Pancreas (tissue), 10 donors: Measurements from ENCODE around the gene RACGAP1. TPM values are rescaled to one million over a fixed set of nuclear protein-coding genes. Genes with fewer than 3 reads are reported as not detected.

ENCODE experiments used
- ATAC-seq, 4 donors: fragments of 200-7000 bp; cut with Tn5 transposase; one replicate each; pipeline versions ENCODE4 v1.8.0 to v1.9.1; 2020; ENCODE audit warnings: mild to moderate bottlenecking in 4 of 4, moderate library complexity in 4 of 4
- DNase-seq, 6 donors: peaks; one replicate each; pipeline ENCODE4 v3.0.0-alpha.2; 2020
- FAIRE-seq: peaks from 2 replicates; lab custom pipeline; 2012; peaks lifted over from hg19 to GRCh38; lab: Jason Lieb, UNC
- H3K27ac ChIP-seq, 4 donors: fragments of 200-600 bp; sonication (generic); 1 replicate in 3 of 4; 2 replicates in 1 of 4; pipeline versions ENCODE4 v1.5.0 to v1.8.0; 2020
- H3K27me3 ChIP-seq, 4 donors: fragments of 200-600 bp; one replicate each; pipeline ENCODE4 v1.8.0; 2021
- H3K36me3 ChIP-seq, 3 donors: fragments of 200-600 bp; sonication (generic) in 1 of 3; one replicate each; pipeline versions ENCODE4 v1.5.0 to v1.8.0; 2020 to 2021
- H3K4me1 ChIP-seq, 3 donors: fragments of 200-600 bp; one replicate each; pipeline ENCODE4 v1.8.0; 2021
- H3K4me3 ChIP-seq, 4 donors: fragments of 200-600 bp; sonication (generic) in 2 of 4; one replicate each; pipeline versions ENCODE4 v1.5.0 to v1.8.0; 2020 to 2021
- H3K9me3 ChIP-seq, 4 donors: fragments of 200-600 bp; one replicate each; pipeline ENCODE4 v1.8.0; 2021
- CTCF ChIP-seq, 4 donors: fragments of 200-600 bp; sonication (generic) in 3 of 4; IDR thresholded peaks; one replicate each; pipeline versions ENCODE4 v1.5.0 to v1.8.0; 2021; ENCODE audit warnings: antibody characterized with exemption in 4 of 4
- WGBS, 2 donors: extraction: QIAGEN DNeasy Blood & Tissue Kit; methylation state at CpG; one replicate each; pipeline ENCODE4 v1.1.7; 2013; 5-methylcytosine and 5-hydroxymethylcytosine counted together
- intact Hi-C, 3 donors: fragments of 100-400 bp; cut with DNase I; formaldehyde crosslinking; loops; one replicate each; pipeline versions ENCODE4 v1.11.1 to v1.14.2; 2022
- polyA plus RNA-seq, 2 donors: library from polyadenylated mRNA; stranded (reverse); fragments of 200-250 nt; gene quantifications; one replicate each; pipeline ENCODE4 v1.2.3, GENCODE V29; 2013
- total RNA-seq, 6 donors: library from RNA; stranded (reverse); fragmentation: NEBNext Ultra II Directional in 4 of 6; extraction: Animal tissue kit (Norgen Biotek cat#: 25700) in 4 of 6; gene quantifications; one replicate each; pipeline versions ENCODE4 v1.2.1 to v1.2.4, GENCODE V29; 2021 to 2023
- donor health status: healthy with polysubstance abuse.
- donor health status: DM: no; HTN: no; CAD: no; lungs with moderate emphysema.
- donor health status: DM: no; HTN: no; CAD: no.
- donor health status: control.
- donor health status: control.
- donor health status: Bipolar disorder and iron deficiency.
- donor health status: DM: yes; HTN: yes; CAD: no.
- donor health status: DM: no; HTN: no; CAD: no.
- donor health status: DM: no; HTN: no; CAD: no.
- donor health status: DM: yes; HTN: yes; CAD: no.

Gene RACGAP1
- total and polyA plus RNA-seq, 8 donors, result 0.72 to 6.3 (median 2.4) TPM

GRCh38 chr12:49975318-49975761, 50.0 kb downstream of the RACGAP1 start:
- TF ChIP-seq CTCF (IDR thresholded peaks at IDR 0.05), result no peak
- intact Hi-C loops, result no loop called here
- H3K9me3 ChIP-seq, result no peaks in the 10 kb centered on the region
- DNase-seq (no peak), FAIRE-seq (no peak), ATAC-seq (no peak)
- H3K36me3 ChIP-seq, result no peaks in the 10 kb centered on the region
- WGBS, 2 donors, result 74 to 81% methylated on average over 17 of the region's 17 CpGs
- no peaks in the 10 kb centered on the region for H3K4me1 ChIP-seq
- no peak overlapping the region for H3K4me3 ChIP-seq
- H3K27ac ChIP-seq, result no peak overlapping the region
- no peaks in the 10 kb centered on the region for H3K27me3 ChIP-seq

GRCh38 chr12:49974677-49975317, 50.5 kb downstream of the RACGAP1 start:
- Histone ChIP-seq H3K9me3 (no peaks in the 10 kb centered on the region), H3K4me1 (no peaks in the 10 kb centered on the region), H3K27me3 (no peaks in the 10 kb centered on the region), H3K27ac (no peak overlapping the region), H3K36me3 (no peaks in the 10 kb centered on the region), H3K4me3 (no peak overlapping the region)
- 58 to 74% methylated on average over 8 of the region's 8 CpGs for WGBS, 2 donors
- intact Hi-C loops, result loop anchor here in 2 of 3 donors (5.0 kb wide), 2 partner anchors 83 to 88 kb away; partner anchors contain the start of gene ASIC1 (in 1 of the 2)
- ATAC-seq, result peak in 1 of 4 donors; percentile 35
- TF ChIP-seq CTCF (IDR thresholded peaks at IDR 0.05), result no peak
- DNase-seq, result no peak
- no peak for FAIRE-seq

GRCh38 chr12:49974231-49974675, 51.0 kb downstream of the RACGAP1 start:
- ATAC-seq (peak; percentile 73 to 95 (median 92)), FAIRE-seq (no peak), DNase-seq (peak; percentile 40 to 87 (median 66))
- Histone ChIP-seq H3K4me1 (no peaks in the 10 kb centered on the region), H3K27me3 (no peaks in the 10 kb centered on the region), H3K36me3 (no peaks in the 10 kb centered on the region), H3K27ac (no peak overlapping the region), H3K4me3 (no peak overlapping the region), H3K9me3 (no peaks in the 10 kb centered on the region)
- peak; percentile 14 to 34 (median 26) for TF ChIP-seq CTCF (IDR thresholded peaks at IDR 0.05)
- whole genome bisulfite sequencing, 2 donors, result 23% methylated on average over 15 of the region's 15 CpGs
- intact Hi-C loops, result loop anchor here in 2 of 3 donors (5.0 kb wide), 2 partner anchors 83 to 88 kb away; partner anchors contain the start of gene ASIC1 (in 1 of the 2)

GRCh38 chr12:49973361-49973830, 51.9 kb downstream of the RACGAP1 start:
- Histone ChIP-seq H3K9me3 (no peaks in the 10 kb centered on the region), H3K4me3 (no peak overlapping the region), H3K27me3 (no peaks in the 10 kb centered on the region), H3K27ac (no peak overlapping the region), H3K4me1 (no peaks in the 10 kb centered on the region), H3K36me3 (no peaks in the 10 kb centered on the region)
- intact Hi-C loops, result loop anchor here in 2 of 3 donors (5.0 kb wide), 2 partner anchors 84 to 89 kb away; partner anchors contain the start of gene ASIC1 (in 1 of the 2)
- no peak for DNase-seq
- 77 to 78% methylated on average over 19 of the region's 19 CpGs for WGBS, 2 donors
- TF ChIP-seq CTCF (IDR thresholded peaks at IDR 0.05), result no peak
- ATAC-seq, result no peak
- no peak for FAIRE-seq
